Activated CD4-positive, alpha-beta memory T cell treated with anti-CD3 and anti-CD28 coated beads, Interleukin-2, amount 10 ng/mL, durations not matched to agents 7 days and 5 days (primary cell): Measurements from ENCODE around the gene MTIF2. TPM values are rescaled to one million over a fixed set of nuclear protein-coding genes. Genes with fewer than 3 reads are reported as not detected.
"Not testable (repeated sequence)": the region's sequence is repeated elsewhere in the genome, so short reads cannot be mapped to it uniquely, and the experiment has no call there.

Experiments
- CTCF ChIA-PET: fragments of 350-600 bp; sonication (Branson Sonifier 250); formaldehyde crosslinking; loops from one replicate; lab custom pipeline; 2021; ENCODE audit warnings: antibody characterized with exemption, inconsistent platforms; lab: Charles Lee
- POLR2A ChIA-PET: fragments of 350-600 bp; sonication (Branson Sonifier 250); formaldehyde crosslinking; loops from one replicate; lab custom pipeline; 2021; ENCODE audit warnings: antibody characterized with exemption; lab: Charles Lee
- DNase-seq: peaks from one replicate; pipeline ENCODE4 v3.0.0-alpha.2; 2020
- H3K27ac Mint-ChIP-seq: one replicate; pipeline ENCODE4 v1.8.0; 2021; ENCODE audit warnings: mild to moderate bottlenecking, mixed read lengths
- H3K27me3 Mint-ChIP-seq: one replicate; pipeline ENCODE4 v1.8.0; 2021; ENCODE audit warnings: mixed read lengths
- H3K36me3 Mint-ChIP-seq: one replicate; pipeline ENCODE4 v1.8.0; 2021; ENCODE audit warnings: low read depth, mixed read lengths
- H3K4me1 Mint-ChIP-seq: one replicate; pipeline ENCODE4 v1.8.0; 2021; ENCODE audit warnings: mixed read lengths
- H3K4me3 Mint-ChIP-seq: one replicate; pipeline ENCODE4 v1.8.0; 2021; ENCODE audit warnings: mild to moderate bottlenecking, mixed read lengths
- H3K9me3 Mint-ChIP-seq: one replicate; pipeline ENCODE4 v1.8.0; 2021; ENCODE audit warnings: mixed read lengths
- total RNA-seq, 2 experiments: library from RNA; stranded (reverse); gene quantifications; one replicate each; pipeline ENCODE4 v1.2.3, GENCODE V29; 2021

The MTIF2 gene
- total RNA-seq, 2 experiments from 2014 or later, result 25.6 to 26.5 TPM

DNA sequence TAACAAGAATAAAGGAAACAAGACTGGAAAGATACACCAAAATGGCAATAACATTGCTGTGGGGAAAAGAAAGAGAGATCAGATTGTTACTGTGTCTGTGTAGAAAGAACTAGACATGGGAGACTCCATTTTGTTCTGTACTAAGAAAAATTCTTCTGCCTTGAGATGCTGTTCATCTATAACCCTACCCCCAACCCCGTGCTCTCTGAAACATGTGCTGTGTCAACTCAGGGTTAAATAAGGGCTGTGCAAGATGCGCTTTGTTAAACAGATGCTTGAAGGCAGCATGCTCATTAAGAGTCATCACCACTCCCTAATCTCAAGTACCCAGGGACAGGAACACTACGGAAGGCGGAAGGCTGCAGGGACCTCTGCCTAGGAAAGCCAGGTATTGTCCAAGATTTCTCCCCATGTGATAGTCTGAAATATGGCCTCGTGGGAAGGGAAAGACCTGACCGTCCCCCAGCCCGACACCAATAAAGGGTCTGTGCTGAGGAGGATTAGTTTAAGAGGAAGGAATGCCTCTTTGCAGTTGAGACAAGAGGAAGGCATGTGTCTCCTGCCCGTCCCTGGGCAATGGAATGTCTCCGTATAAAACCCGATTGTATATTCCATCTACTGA is 10.3 kb upstream of the MTIF2 start:
- H3K36me3 Mint-ChIP-seq, H3K9me3 Mint-ChIP-seq, POLR2A ChIA-PET, H3K27me3 Mint-ChIP-seq, DNase-seq, H3K4me3 Mint-ChIP-seq, H3K27ac Mint-ChIP-seq, CTCF ChIA-PET: not testable (repeated sequence)
- H3K4me1 Mint-ChIP-seq, result peaks cover 23% of the 10 kb centered on the region

DNA sequence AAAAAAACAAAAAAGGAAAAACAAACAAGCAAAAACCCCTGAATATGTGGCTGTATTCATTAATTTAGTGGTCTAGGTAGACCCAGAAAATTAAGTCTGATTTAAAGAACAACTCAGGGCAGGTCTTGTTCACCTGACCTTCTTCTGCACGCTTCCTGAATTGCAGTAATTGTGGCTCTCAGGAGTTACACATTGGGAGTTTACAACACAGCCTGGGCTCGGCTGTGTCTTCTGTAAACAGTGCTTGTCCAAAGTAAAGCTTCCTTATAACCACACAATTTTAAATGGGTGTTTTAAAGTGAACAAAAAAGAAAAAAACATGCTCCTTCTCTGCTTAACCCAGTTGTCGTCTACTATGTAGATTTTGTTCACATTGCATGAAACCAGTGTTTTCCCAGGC is 8.3 kb upstream of the MTIF2 start:
- no peak overlapping the region for H3K4me3 Mint-ChIP-seq
- H3K4me1 Mint-ChIP-seq, result peaks cover 8% of the 10 kb centered on the region
- ChIA-PET POLR2A (no interaction called here), CTCF (no interaction called here)
- H3K9me3 Mint-ChIP-seq, result no peaks in the 10 kb centered on the region
- H3K27me3 Mint-ChIP-seq, result peaks cover 7% of the 10 kb centered on the region
- no peak for DNase-seq
- no peaks in the 10 kb centered on the region for H3K36me3 Mint-ChIP-seq
- H3K27ac Mint-ChIP-seq, result no peak overlapping the region

DNA sequence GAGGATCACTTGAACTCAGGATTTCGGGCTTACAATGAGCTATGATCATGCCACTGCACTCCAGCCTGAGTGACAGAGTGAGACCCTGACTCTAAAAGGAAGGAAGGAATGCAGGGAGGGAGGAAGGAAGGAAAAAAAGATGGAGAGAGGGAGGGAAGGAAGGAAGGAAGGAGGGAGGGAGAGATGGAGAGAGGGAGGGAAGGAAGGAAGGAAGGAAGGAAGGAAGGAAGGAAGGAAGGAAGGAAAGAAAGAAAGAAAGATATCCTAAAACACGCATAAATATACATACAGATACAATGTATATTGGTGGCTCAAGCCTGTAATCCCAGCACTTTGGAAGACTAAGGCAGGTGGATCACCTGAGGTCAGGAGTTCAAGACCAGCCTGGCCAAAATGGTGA is 5.3 kb upstream of the MTIF2 start:
- H3K9me3 Mint-ChIP-seq, CTCF ChIA-PET, DNase-seq, H3K27ac Mint-ChIP-seq, H3K27me3 Mint-ChIP-seq, H3K36me3 Mint-ChIP-seq, POLR2A ChIA-PET, H3K4me3 Mint-ChIP-seq: not testable (repeated sequence)
- peaks cover 17% of the 10 kb centered on the region for H3K4me1 Mint-ChIP-seq

DNA sequence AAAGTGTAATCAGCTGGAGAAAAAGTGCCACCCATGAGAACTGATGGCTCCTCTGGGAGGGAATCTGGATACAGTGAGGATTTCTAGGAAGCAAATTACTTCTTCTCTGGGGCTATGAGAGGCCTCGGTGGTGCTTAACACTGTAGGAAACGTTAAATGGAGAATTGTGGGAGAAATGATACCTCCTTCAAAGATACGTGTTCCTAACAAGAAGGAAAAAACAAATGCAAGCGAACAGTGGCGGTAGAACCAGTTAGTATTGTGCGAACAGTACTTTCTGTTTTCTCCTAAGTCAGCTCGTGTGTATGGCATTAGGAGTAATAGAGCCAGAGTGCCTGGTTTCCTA is 587 bp upstream of the MTIF2 start:
- H3K4me1 Mint-ChIP-seq, result peaks cover 32% of the 10 kb centered on the region
- peak overlapping the region; percentile 86 for H3K4me3 Mint-ChIP-seq
- H3K36me3 Mint-ChIP-seq, result peaks cover 7% of the 10 kb centered on the region
- POLR2A ChIA-PET, result interaction anchor here (0.7 to 1.9 kb wide), 4 partner anchors 12 to 45 kb away, joined by 3 to 8 read pairs (median 4); partner anchors contain the start of genes CLHC1 and RPS27A
- H3K27ac Mint-ChIP-seq, result peak overlapping the region; percentile 86
- CTCF ChIA-PET, result interaction anchor here (0.6 to 1.5 kb wide), 4 partner anchors 37 to 984 kb away, joined by 3 to 6 read pairs (median 4); partner anchors contain the start of genes CLHC1, RPS27A and RTN4
- no peaks in the 10 kb centered on the region for H3K9me3 Mint-ChIP-seq
- DNase-seq, result no peak
- H3K27me3 Mint-ChIP-seq, result peaks cover 5% of the 10 kb centered on the region

DNA sequence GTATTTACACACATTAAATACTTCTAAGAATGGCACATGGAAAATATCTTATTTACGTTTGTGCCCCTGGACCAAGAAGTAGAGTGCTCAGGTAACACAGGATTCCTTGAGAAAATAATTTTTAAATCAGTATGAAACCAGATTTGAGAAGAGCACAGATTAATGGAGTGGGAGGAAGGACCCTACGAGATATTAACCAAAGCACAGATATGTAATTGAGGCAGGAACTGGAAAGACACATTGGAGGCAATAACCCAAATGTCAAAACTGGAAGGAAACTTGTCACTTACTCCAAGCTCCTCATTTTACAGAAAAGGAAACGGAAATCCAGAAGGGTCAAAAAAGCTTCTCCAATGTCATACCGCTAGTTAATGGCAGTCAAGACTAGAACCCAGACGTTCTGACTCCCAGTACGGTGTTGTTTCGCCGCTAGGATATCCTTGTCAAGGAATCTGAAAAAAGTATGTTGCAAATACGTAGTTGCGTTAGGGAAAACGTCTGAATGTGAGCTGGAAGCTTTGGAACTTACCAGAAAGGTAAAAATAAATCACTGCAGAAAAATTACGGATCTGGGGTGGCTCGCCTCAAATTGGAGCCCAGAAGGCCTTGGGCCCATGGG is 634 bp downstream of the MTIF2 start:
- no peak for DNase-seq
- H3K27me3 Mint-ChIP-seq, result peaks cover 4% of the 10 kb centered on the region
- H3K9me3 Mint-ChIP-seq, result no peaks in the 10 kb centered on the region
- peak overlapping the region; percentile 86 for H3K4me3 Mint-ChIP-seq
- peaks cover 32% of the 10 kb centered on the region for H3K4me1 Mint-ChIP-seq
- POLR2A ChIA-PET, result interaction anchor here (0.7 to 1.8 kb wide), 4 partner anchors 9 to 36 kb away, joined by 3 to 8 read pairs (median 5); partner anchors contain the start of genes CLHC1 and RPS27A
- CTCF ChIA-PET, result interaction anchor here (0.6 to 1.2 kb wide), 2 partner anchors 9 to 121 kb away, joined by 3 read pairs; no protein-coding TSS in a partner anchor
- H3K27ac Mint-ChIP-seq, result peak overlapping the region; percentile 86
- peaks cover 16% of the 10 kb centered on the region for H3K36me3 Mint-ChIP-seq

DNA sequence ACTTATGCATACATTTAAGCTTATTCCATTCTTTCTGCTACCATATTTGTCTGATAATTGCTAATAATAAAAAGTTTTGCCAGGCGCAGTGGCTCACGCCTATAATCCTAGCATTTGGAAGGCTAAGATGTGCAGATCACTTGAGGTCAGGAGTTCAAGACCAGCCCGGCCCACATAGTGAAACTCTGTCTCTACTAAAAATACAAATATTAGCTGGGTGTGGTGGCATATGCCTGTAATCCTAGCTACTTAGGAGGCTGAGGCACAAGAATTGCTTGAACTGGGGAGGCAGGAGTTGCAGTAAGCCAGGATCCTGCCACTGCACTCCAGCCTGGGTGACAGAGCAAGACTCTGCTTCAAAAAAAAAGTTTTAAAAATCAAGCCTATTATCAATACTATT is 9.4 kb downstream of the MTIF2 start:
- not testable (repeated sequence) for H3K4me3 Mint-ChIP-seq, H3K4me1 Mint-ChIP-seq, H3K27ac Mint-ChIP-seq, H3K27me3 Mint-ChIP-seq, DNase-seq, H3K9me3 Mint-ChIP-seq
- POLR2A ChIA-PET, result interaction anchor here (1.2 to 1.6 kb wide), 2 partner anchors 9 to 32 kb away, joined by 3 to 6 read pairs; partner anchors contain the start of gene MTIF2
- peaks cover 28% of the 10 kb centered on the region for H3K36me3 Mint-ChIP-seq
- CTCF ChIA-PET, result interaction anchor here (0.9 to 1.5 kb wide), 3 partner anchors 9 to 38 kb away, joined by 3 read pairs; partner anchors contain the start of gene MTIF2

DNA sequence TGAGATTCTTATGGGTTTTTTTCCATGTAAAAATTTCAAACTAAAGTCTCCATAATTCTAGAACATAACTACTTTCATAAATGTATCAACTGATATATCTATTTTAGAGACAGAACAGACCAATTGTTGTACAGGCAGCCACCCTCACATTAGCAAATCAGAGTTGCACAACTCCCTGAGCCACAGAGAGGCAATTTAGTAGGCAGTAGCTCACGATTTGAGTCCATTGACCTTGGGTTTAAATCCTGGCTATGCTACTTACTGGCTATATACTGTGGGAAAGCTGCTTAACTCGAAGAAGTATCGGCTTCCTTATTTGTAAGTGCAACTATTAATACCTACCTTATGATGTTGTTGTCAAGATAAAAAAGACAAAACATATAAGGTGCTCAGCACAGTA is 16.2 kb downstream of the MTIF2 start:
- CTCF ChIA-PET, result no interaction called here
- H3K27ac Mint-ChIP-seq, result no peak overlapping the region
- POLR2A ChIA-PET, result no interaction called here
- no peaks in the 10 kb centered on the region for H3K27me3 Mint-ChIP-seq
- no peaks in the 10 kb centered on the region for H3K4me1 Mint-ChIP-seq
- no peaks in the 10 kb centered on the region for H3K9me3 Mint-ChIP-seq
- H3K4me3 Mint-ChIP-seq, result no peak overlapping the region
- DNase-seq, result no peak
- H3K36me3 Mint-ChIP-seq, result peaks cover 40% of the 10 kb centered on the region

DNA sequence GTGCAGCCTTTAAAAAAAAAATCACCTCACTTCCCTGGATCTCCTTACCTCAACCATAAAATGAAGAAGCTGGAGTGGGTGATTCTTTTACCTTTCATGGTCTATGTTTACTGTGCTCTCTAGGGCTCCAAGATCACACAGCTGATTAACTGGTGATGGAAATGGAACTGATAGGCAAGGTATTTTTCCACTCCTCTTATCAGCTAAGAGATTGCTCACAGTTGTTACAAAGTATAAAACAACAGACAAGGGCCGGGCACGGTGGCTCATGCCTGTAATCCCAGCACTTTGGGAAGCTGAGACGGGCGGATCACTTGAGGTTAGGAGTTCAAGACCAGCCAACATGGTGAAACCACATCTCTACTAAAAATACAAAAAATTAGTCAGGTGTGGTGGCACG is 22.0 kb downstream of the MTIF2 start:
- Mint-ChIP-seq H3K36me3 (peaks cover 45% of the 10 kb centered on the region), H3K9me3 (no peaks in the 10 kb centered on the region), H3K27me3 (no peaks in the 10 kb centered on the region), H3K4me3 (no peak overlapping the region), H3K27ac (no peak overlapping the region), H3K4me1 (no peaks in the 10 kb centered on the region)
- no peak for DNase-seq
- ChIA-PET CTCF (no interaction called here), POLR2A (interaction anchor here (0.7 to 1.3 kb wide), 2 partner anchors 8 to 9 kb away, joined by 3 read pairs; no protein-coding TSS in a partner anchor)

DNA sequence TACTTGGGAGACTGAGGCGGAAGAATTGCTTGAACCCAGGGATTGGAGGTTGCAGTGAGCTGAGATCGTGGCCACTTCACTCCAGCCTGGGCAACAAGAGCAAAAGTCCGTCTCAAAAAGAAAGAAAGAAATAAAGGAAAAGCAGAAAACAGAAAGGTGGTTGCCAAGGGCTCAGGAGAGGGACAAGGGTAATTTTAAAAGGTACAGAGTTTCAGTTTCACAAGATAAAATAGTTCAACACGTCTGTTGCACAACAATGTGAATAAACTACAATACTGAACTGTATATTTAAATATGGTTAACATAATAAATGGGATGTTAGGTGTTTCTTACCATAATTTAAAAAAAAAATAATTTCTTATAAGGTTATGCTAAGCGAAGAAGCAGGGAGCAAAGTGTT is 23.6 kb downstream of the MTIF2 start:
- ChIA-PET POLR2A (no interaction called here), CTCF (interaction anchor here (1.1 kb wide), 1 partner anchor 14 kb away, joined by 3 read pairs; no protein-coding TSS in a partner anchor)
- Mint-ChIP-seq H3K36me3 (peaks cover 36% of the 10 kb centered on the region), H3K4me1 (no peaks in the 10 kb centered on the region), H3K4me3 (no peak overlapping the region), H3K27me3 (no peaks in the 10 kb centered on the region), H3K27ac (no peak overlapping the region), H3K9me3 (no peaks in the 10 kb centered on the region)
- DNase-seq, result no peak

DNA sequence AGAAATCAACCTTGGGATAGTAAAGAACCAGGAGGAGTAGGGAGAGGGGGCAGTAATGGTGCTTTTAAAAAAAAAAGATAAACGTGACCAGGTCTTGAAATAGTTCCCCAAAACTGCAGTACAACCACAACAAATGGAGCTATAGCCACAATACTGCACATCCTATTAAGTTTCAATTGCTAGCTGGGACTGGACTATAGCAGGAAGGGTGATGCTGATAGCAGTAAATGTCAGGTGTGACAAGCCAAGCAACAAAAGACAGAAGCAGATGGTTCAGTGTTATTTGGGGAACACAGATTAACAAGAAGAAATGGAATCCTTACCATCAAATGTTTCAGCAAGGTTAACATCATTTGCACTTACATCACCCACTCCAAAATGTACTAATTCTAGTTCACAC is 26.4 kb downstream of the MTIF2 start:
- Mint-ChIP-seq H3K9me3 (no peaks in the 10 kb centered on the region), H3K4me3 (no peak overlapping the region), H3K27me3 (no peaks in the 10 kb centered on the region), H3K4me1 (peaks cover 3% of the 10 kb centered on the region), H3K27ac (no peak overlapping the region), H3K36me3 (peaks cover 25% of the 10 kb centered on the region)
- ChIA-PET CTCF (no interaction called here), POLR2A (interaction anchor here (0.6 kb wide), 1 partner anchor 537 kb away, joined by 3 read pairs; no protein-coding TSS in a partner anchor)
- no peak for DNase-seq

DNA sequence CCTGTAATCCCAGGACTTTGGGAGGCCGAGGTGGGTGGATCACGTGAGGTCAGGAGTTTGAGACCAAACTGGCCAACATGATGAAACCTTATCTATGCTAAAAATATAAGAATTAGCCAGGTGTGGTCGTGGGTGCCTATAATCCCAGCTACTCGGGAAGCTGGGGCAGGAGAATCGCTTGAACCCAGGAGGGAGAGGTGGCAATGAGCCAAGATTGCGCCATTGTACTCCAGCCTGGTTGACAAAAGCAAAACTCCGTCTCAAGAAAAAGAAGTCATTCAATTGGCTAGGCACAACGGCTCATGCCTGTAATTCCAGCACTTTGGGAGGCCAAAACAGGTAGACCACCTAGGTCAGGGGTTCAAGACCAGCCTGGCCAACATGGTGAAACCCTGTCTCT is 27.4 kb downstream of the MTIF2 start:
- H3K27me3 Mint-ChIP-seq, H3K27ac Mint-ChIP-seq, H3K4me1 Mint-ChIP-seq, H3K4me3 Mint-ChIP-seq, CTCF ChIA-PET, H3K9me3 Mint-ChIP-seq, POLR2A ChIA-PET, DNase-seq: not testable (repeated sequence)
- peaks cover 20% of the 10 kb centered on the region for H3K36me3 Mint-ChIP-seq

DNA sequence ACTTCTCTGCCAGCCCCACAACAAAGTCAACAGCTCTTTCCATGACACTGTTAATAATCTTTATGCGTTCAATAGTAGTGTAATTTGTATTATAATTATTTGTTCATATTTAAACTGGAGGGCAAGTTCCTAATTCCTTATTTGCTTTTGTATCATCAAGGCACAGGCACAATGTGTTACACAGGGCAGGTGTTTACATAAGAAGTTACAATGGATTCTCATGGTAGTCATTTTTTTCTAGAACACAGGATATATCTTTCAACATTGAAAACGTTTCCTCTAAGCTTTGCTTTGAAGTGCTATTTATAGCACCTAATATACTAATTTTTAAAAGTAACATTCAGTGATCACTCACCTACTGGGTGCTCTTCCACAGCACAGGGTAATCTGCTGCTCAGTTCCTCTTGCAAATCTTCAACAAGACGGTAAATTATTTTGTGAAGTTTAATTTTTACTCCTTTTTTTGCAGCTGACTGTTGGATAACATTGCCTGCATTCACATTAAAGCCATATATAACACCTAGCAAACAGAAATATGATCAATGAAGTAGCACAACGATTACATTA is 29.3 kb downstream of the MTIF2 start:
- Mint-ChIP-seq H3K4me1 (peaks cover 16% of the 10 kb centered on the region), H3K9me3 (no peaks in the 10 kb centered on the region), H3K27me3 (no peaks in the 10 kb centered on the region), H3K36me3 (peaks cover 32% of the 10 kb centered on the region), H3K27ac (no peak overlapping the region), H3K4me3 (no peak overlapping the region)
- ChIA-PET CTCF (no interaction called here), POLR2A (no interaction called here)
- DNase-seq, result no peak

DNA sequence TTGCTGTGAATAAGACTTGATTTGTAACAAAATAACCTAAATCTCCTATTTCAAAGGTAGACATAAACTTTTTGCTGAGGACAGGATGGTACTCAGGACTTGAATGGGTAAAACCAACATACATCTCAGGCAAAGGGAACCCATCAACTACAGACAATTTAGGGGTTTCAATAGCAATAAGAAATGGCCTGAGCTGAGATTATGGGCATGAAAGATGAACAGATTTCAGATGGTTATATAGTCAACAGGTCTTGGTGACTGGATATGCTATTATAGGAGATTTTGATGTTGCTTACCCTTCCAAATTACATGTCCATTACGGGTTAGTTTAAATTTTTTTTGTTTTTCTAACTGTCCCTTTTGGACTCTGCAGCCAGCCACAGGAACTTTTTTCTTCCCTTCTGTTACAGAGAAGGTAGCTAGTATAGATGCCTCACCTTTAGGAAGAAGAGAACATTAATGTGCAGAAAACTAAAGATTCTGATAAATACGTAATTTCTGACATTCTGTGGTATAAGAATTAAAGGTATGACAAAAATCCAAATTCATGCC is 32.0 kb downstream of the MTIF2 start:
- Mint-ChIP-seq H3K27ac (no peak overlapping the region), H3K36me3 (peaks cover 48% of the 10 kb centered on the region), H3K27me3 (no peaks in the 10 kb centered on the region), H3K9me3 (no peaks in the 10 kb centered on the region), H3K4me3 (no peak overlapping the region), H3K4me1 (peaks cover 32% of the 10 kb centered on the region)
- DNase-seq, result no peak
- ChIA-PET POLR2A (interaction anchor here (1.0 to 2.6 kb wide), 3 partner anchors 13 to 186 kb away, joined by 3 to 12 read pairs (median 4); partner anchors contain the start of gene CCDC88A), CTCF (no interaction called here)
